PFSK-1 (cell line): ENCODE results near the gene PICALM.

Source experiments
- FOXP2 ChIP-seq: optimal IDR thresholded peaks from 2 replicates; pipeline ENCODE3; 2011; ENCODE audit warnings: borderline replicate concordance, control low read depth, inconsistent platforms; ENCODE audit not compliant: insufficient read depth; ENCODE audit errors: extremely low read length, extremely low read depth
- POLR2AphosphoS5 ChIP-seq: IDR thresholded peaks from 2 replicates; pipeline ENCODE4 v1.6.1; 2012; ENCODE audit warnings: low read depth, mild to moderate bottlenecking, control low read depth, low read length, moderate library complexity
- SIN3A ChIP-seq: IDR thresholded peaks from 2 replicates; pipeline ENCODE4 v1.6.1; 2012; ENCODE audit warnings: mild to moderate bottlenecking, low read length, moderate library complexity, borderline replicate concordance; ENCODE audit not compliant: insufficient read depth
- TAF1 ChIP-seq: IDR thresholded peaks from 2 replicates; pipeline ENCODE4 v1.6.1; 2012; ENCODE audit warnings: low read length, control low read depth, borderline replicate concordance; ENCODE audit not compliant: insufficient read depth
- TF ChIP-seq, protein P1 (sequence below), 2 experiments: IDR thresholded peaks; 2 replicates each; pipeline versions ENCODE4 v1.6.1 to v1.8.0; 2011 to 2012; ENCODE audit warnings: low read depth in 2 of 2, low read length in 2 of 2, control low read depth in 1 of 2, inconsistent platforms in 1 of 2, mild to moderate bottlenecking in 1 of 2, moderate library complexity in 1 of 2; ENCODE audit not compliant: insufficient read depth in 1 of 2

The PICALM gene

DNA sequence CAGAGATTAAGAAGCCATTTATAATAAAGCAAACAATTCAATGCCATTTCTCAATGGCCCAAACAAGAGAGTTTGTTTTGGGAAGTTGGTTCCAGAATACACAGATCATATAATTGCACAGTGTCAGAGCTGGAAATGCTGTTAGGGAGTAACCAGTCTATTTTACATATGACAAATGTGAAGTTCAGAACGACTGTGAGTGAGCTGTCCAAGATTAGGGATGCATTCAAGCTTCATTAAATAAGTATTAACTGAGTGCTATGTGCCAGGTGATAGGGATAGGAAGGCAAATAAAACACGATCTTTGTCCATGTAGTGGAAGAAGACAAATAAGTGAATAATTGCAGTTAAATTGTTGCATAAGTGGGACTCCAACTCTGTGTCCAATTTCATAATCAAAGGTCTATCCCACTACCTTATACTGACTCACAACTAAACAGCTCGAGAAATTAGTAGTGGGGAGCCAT lies 33.1 kb upstream of the PICALM start:
- TF ChIP-seq POLR2AphosphoS5: no peak
- TF ChIP-seq TAF1: no peak
- TF ChIP-seq FOXP2: no peak
- no peak for TF ChIP-seq SIN3A
- TF ChIP-seq, protein P1, sequence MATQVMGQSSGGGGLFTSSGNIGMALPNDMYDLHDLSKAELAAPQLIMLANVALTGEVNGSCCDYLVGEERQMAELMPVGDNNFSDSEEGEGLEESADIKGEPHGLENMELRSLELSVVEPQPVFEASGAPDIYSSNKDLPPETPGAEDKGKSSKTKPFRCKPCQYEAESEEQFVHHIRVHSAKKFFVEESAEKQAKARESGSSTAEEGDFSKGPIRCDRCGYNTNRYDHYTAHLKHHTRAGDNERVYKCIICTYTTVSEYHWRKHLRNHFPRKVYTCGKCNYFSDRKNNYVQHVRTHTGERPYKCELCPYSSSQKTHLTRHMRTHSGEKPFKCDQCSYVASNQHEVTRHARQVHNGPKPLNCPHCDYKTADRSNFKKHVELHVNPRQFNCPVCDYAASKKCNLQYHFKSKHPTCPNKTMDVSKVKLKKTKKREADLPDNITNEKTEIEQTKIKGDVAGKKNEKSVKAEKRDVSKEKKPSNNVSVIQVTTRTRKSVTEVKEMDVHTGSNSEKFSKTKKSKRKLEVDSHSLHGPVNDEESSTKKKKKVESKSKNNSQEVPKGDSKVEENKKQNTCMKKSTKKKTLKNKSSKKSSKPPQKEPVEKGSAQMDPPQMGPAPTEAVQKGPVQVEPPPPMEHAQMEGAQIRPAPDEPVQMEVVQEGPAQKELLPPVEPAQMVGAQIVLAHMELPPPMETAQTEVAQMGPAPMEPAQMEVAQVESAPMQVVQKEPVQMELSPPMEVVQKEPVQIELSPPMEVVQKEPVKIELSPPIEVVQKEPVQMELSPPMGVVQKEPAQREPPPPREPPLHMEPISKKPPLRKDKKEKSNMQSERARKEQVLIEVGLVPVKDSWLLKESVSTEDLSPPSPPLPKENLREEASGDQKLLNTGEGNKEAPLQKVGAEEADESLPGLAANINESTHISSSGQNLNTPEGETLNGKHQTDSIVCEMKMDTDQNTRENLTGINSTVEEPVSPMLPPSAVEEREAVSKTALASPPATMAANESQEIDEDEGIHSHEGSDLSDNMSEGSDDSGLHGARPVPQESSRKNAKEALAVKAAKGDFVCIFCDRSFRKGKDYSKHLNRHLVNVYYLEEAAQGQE (IDR thresholded peaks at IDR 0.05; ENCODE audit: insufficient read depth in 1 of 2, low read depth in 2 of 2, low read length in 2 of 2): no peak

DNA sequence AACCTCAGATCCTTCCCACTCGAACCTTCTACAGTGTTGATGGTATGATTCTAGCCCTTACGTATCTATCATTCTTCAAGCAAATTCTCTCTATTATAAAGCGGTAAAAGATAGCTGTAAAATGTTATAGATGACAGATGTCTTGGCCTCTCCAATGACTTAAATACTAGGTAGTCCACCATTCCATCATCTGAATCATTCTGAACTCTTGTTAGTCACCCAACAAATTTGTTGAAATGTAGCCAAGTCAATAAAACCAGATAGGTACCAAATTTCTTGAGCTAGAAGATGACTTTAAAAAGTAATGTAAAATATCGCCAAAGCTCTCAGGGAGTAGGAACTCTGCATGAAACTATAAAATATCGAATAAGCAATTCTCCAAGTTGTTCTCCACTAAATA lies 32.6 kb upstream of the PICALM start:
- TF ChIP-seq FOXP2 (no peak), POLR2AphosphoS5 (no peak), TAF1 (no peak), SIN3A (no peak)
- TF ChIP-seq, protein P1 (IDR thresholded peaks at IDR 0.05; ENCODE audit: insufficient read depth in 1 of 2, low read depth in 2 of 2, low read length in 2 of 2): no peak

- no peak for TF ChIP-seq FOXP2
- TF ChIP-seq TAF1: no peak
- TF ChIP-seq, protein P1 (IDR thresholded peaks at IDR 0.05; ENCODE audit: insufficient read depth in 1 of 2, low read depth in 2 of 2, low read length in 2 of 2): no peak
- no peak for TF ChIP-seq SIN3A
- no peak for TF ChIP-seq POLR2AphosphoS5
These were observed 31.0 kb upstream of the PICALM start for GRCh38 chr11:86099874-86100273.

GRCh38 chr11:86097980-86098379 lies 29.1 kb upstream of the PICALM start:
- no peak for TF ChIP-seq TAF1
- TF ChIP-seq FOXP2: no peak
- TF ChIP-seq, protein P1 (IDR thresholded peaks at IDR 0.05; ENCODE audit: insufficient read depth in 1 of 2, low read depth in 2 of 2, low read length in 2 of 2): no peak
- TF ChIP-seq SIN3A: no peak
- no peak for TF ChIP-seq POLR2AphosphoS5

DNA sequence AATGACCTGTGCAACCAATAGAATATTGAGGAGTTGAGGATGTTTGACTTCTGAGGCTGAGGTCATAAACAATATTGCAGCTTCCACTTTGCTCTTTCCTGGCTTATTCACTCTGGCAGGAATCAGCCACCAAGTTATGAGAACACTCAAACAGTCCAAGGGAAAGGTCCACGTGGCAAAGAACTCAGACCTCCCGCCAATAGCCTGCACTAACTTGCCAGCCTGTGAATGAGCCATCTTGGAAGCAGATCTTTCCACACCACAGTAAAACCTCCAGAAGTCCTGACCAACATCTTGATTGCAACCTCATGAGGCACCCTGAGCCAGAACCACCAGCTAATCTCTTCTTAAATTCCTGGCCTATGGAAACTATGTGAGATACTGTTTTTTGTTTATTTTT lies 22.7 kb upstream of the PICALM start:
- TF ChIP-seq POLR2AphosphoS5 (no peak), SIN3A (no peak), FOXP2 (no peak), TAF1 (no peak)
- TF ChIP-seq, protein P1 (IDR thresholded peaks at IDR 0.05; ENCODE audit: insufficient read depth in 1 of 2, low read depth in 2 of 2, low read length in 2 of 2): no peak
